ENCODE results near the gene INTS7.
"Not testable (repeated sequence)": the region's sequence is repeated elsewhere in the genome, so short reads cannot be mapped to it uniquely, and the experiment has no call there.

Gene INTS7

DNA sequence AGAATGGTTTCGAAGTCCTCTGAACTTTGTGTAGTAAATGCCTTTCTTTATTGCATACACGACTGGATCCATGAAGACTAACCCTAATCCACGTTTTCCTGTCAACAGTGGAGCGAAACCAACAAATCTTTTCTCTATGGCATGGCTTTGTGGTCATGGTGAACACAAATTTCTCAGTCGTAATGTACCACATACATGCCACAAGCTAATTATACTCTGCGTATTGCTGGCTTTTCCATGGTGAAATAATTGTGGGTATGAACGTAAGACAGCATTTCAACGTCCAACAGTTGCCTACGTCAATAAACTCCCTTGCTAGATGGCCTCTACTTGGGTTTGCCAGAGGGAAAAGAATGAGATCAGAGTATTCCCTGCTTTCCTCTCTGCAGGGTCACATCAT lies 27.5 kb downstream of the INTS7 start:
- H3K4me3 ChIP-seq (ENCODE audit: low read length) = no peak overlapping the region
- no peaks in the 10 kb centered on the region for H3K9me3 ChIP-seq (ENCODE audit: insufficient read depth, low read depth, low read length)
- no peak overlapping the region for H3K9ac ChIP-seq (ENCODE audit: low read depth, low read length)
- H3K27ac ChIP-seq (ENCODE audit: low read length) = no peak overlapping the region
- H3K27me3 ChIP-seq (ENCODE audit: insufficient read depth, low read length) = no peaks in the 10 kb centered on the region
- H3K4me1 ChIP-seq (ENCODE audit: insufficient read depth, low read length) = peaks cover 5% of the 10 kb centered on the region; the same call in 1 of the 2 replicates
- peaks cover 51% of the 10 kb centered on the region for H3K36me3 ChIP-seq (ENCODE audit: insufficient read depth, low read depth, low read length)

DNA sequence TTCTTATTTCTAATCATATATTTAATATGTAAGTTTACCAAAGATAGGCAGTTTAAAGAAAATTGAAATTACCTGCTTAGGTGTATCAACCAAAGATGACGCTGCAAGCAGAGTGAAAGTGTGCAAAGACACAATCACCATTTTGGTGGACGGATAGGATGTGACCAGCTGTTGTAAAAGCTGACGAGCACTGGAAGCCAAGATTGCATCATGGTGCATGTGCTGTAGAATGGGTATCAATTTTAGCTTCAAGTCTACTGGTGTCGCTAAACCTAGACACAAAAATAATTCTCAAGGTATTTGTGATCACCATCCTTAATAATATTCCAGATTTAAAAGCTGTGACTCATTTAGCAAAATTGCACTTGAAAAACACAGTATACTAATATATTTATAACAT lies 28.2 kb downstream of the INTS7 start:
- Histone ChIP-seq H3K9ac (ENCODE audit: low read depth, low read length) (no peak overlapping the region), H3K4me1 (ENCODE audit: insufficient read depth, low read length) (peaks cover 9% of the 10 kb centered on the region; the same call in 1 of the 2 replicates), H3K36me3 (ENCODE audit: insufficient read depth, low read depth, low read length) (peaks cover 51% of the 10 kb centered on the region), H3K27ac (ENCODE audit: low read length) (no peak overlapping the region), H3K9me3 (ENCODE audit: insufficient read depth, low read depth, low read length) (no peaks in the 10 kb centered on the region), H3K4me3 (ENCODE audit: low read length) (no peak overlapping the region), H3K27me3 (ENCODE audit: insufficient read depth, low read length) (no peaks in the 10 kb centered on the region)

DNA sequence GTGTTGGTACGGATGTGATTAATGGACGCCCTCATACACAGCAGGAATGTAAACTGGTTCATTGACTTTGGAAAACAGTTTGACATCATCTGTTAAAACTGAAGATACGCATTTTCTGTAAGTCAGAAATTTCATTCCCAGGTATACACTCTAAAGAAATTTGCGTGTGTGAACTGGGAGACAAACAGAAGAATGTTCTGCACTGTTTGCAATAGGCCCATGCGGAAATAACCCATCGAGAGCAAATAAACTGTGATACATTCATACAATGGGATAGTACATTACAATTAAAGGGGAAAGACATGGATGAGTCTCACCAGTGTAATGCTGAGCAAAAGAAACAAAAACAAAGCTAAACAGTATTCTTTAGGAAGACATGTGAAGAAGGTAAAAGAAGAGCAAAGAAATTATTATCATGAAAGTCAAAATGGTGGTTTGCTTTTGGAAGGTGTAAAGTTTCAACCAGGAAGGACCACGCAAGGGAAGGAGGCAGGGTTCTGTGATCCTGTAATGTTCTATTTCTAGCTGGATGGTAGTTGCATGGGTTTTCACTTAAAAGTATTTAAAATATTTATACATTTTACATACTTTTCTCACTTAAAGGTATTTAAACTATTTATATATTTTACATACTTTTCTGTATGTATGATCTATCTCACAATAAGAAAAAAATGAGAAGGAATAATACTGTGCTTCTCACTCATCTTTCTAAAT lies 30.3 kb downstream of the INTS7 start:
- H3K36me3 ChIP-seq (ENCODE audit: insufficient read depth, low read depth, low read length) = peaks cover 41% of the 10 kb centered on the region
- no peaks in the 10 kb centered on the region for H3K9me3 ChIP-seq (ENCODE audit: insufficient read depth, low read depth, low read length)
- peaks cover 9% of the 10 kb centered on the region; the same call in 1 of the 2 replicates for H3K4me1 ChIP-seq (ENCODE audit: insufficient read depth, low read length)
- H3K27ac ChIP-seq (ENCODE audit: low read length) = no peak overlapping the region
- no peaks in the 10 kb centered on the region for H3K27me3 ChIP-seq (ENCODE audit: insufficient read depth, low read length)
- no peak overlapping the region for H3K9ac ChIP-seq (ENCODE audit: low read depth, low read length)
- no peak overlapping the region for H3K4me3 ChIP-seq (ENCODE audit: low read length)

DNA sequence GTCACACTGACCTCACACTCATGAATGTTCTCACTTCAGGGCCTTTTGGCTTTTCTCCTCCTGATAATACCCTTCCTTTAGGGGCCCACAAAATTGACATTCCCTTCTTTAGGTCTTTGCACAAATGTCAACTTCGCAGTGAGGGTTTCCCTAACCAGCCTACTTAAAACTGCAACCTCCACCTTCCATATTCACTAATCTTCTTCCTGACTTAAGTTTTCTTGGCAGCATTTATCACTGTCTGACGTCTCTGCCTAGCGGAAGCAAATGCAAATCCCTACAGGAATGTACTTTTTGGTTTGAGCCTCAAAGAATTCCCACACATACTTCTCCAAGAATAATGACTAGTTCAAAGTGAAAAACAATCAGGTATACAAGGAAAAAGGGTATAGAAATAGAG lies 32.8 kb downstream of the INTS7 start:
- Histone ChIP-seq H3K27me3 (ENCODE audit: insufficient read depth, low read length) (no peaks in the 10 kb centered on the region), H3K27ac (ENCODE audit: low read length) (peak overlapping the region; percentile 38), H3K4me3 (ENCODE audit: low read length) (no peak overlapping the region), H3K9ac (ENCODE audit: low read depth, low read length) (no peak overlapping the region), H3K36me3 (ENCODE audit: insufficient read depth, low read depth, low read length) (peaks cover 30% of the 10 kb centered on the region), H3K9me3 (ENCODE audit: insufficient read depth, low read depth, low read length) (no peaks in the 10 kb centered on the region), H3K4me1 (ENCODE audit: insufficient read depth, low read length) (peaks cover 9% of the 10 kb centered on the region; the same call in 1 of the 2 replicates)

DNA sequence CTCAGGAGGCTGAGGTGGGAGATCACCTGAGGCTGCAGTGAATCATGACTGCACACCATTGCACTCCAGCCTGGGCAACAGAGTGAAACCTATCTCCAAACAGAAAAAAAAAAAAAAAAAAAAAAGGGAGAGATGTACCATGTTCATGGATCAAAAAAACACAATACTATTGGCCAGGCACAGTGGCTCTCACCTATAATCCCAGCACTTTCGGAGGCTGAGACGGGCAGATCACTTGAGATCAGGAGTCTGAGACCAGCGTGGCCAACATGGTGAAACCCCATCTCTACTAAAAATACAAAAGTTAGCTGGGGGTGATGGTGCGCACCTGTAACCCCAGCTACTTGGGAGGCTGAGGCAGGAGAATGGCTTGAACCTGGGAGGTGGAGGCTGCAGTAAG lies 37.9 kb downstream of the INTS7 start:
- peaks cover 16% of the 10 kb centered on the region for H3K36me3 ChIP-seq (ENCODE audit: insufficient read depth, low read depth, low read length)
- H3K9ac ChIP-seq (ENCODE audit: low read depth, low read length); H3K4me3 ChIP-seq (ENCODE audit: low read length); H3K4me1 ChIP-seq (ENCODE audit: insufficient read depth, low read length); H3K27me3 ChIP-seq (ENCODE audit: insufficient read depth, low read length); H3K9me3 ChIP-seq (ENCODE audit: insufficient read depth, low read depth, low read length); H3K27ac ChIP-seq (ENCODE audit: low read length): not testable (repeated sequence)

DNA sequence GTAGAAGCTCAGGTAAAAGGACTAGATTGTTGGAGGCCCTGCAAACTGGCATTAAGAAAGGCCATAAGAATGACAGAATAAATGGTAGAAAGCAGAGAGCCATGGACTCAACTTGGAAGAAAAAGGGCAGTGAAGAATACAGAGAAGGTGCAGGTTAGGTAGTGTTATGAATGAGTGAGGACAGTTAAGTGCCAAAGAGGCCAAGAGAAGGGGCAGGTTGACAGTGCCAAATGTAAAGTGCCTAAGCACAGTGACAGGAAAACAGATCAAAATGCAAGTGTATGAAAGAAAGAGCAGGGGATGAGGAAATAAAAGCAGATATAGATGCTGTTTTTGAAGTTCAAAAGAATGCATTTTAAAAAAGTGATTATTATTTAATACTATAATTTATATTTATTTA lies 43.7 kb downstream of the INTS7 start:
- H3K36me3 ChIP-seq (ENCODE audit: insufficient read depth, low read depth, low read length) = peaks cover 13% of the 10 kb centered on the region; the same call in 1 of the 2 replicates
- H3K9ac ChIP-seq (ENCODE audit: low read depth, low read length) = no peak overlapping the region
- no peaks in the 10 kb centered on the region for H3K27me3 ChIP-seq (ENCODE audit: insufficient read depth, low read length)
- H3K9me3 ChIP-seq (ENCODE audit: insufficient read depth, low read depth, low read length) = no peaks in the 10 kb centered on the region
- no peak overlapping the region for H3K4me3 ChIP-seq (ENCODE audit: low read length)
- no peak overlapping the region for H3K27ac ChIP-seq (ENCODE audit: low read length)
- H3K4me1 ChIP-seq (ENCODE audit: insufficient read depth, low read length) = peaks cover 3% of the 10 kb centered on the region; the same call in 1 of the 2 replicates

DNA sequence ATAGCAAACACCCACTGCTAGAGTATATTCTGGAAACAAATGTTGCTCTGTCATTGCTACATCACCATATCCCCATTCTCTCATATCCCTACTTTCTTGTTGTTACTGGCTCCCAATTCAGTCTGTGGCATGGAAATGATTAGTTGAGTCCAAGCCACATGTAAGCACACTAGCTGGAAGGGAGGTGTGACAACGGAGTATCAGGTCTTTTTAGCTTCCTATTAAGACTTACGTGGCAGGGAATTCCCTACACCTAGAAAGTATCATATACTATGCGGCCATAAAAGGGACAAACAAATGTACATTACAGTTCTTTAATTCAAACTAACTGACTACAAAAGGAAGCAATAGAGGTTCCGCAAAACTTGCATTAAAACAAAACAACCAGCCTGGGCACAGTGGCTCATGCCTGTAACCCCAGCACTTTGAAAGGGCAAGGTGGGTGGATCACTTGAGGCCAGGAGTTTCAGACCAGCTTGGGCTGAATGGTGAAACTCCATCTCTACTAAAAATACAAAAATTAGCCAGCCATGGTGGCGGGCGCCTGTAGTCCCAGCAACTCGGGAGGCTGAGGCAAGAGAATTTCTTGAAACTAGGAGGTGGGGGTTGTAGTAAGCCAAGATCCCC lies 48.6 kb downstream of the INTS7 start:
- peaks cover 40% of the 10 kb centered on the region for H3K36me3 ChIP-seq (ENCODE audit: insufficient read depth, low read depth, low read length)
- no peak overlapping the region for H3K27ac ChIP-seq (ENCODE audit: low read length)
- H3K9me3 ChIP-seq (ENCODE audit: insufficient read depth, low read depth, low read length) = no peaks in the 10 kb centered on the region
- H3K27me3 ChIP-seq (ENCODE audit: insufficient read depth, low read length) = no peaks in the 10 kb centered on the region
- no peak overlapping the region for H3K9ac ChIP-seq (ENCODE audit: low read depth, low read length)
- H3K4me3 ChIP-seq (ENCODE audit: low read length) = no peak overlapping the region
- no peaks in the 10 kb centered on the region for H3K4me1 ChIP-seq (ENCODE audit: insufficient read depth, low read length)

DNA sequence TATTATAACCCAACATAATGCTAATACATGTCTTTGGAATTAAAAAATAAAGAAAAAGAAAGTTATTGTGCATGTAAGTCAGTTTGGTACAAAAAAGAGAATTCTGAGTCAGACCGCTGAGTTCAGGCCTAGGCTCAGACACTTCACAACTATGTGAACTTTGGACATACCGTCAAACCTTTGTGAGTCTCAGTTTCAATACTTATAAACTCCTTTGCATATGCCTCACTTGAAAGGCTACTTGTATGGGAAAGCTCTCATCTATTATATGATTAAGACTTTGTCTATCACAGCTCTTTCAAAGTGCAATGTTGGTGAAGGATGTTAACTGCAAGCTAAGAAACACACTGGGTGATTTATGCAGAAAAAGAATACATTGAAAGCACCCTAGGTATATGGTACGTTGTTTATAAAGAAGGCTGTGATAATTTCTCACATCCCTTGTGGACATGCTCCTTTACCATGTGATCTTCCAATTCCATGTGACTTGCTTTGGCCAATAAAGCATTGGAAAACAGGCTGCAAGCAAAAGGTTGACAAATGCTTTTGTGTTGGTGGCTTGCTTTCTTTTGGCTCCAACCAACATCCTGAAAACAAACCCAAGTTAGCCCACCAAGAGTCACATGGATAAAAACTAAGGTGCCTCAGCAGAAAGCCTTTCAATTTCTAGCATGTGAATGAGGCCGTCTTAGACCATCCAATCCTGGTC lies 49.6 kb downstream of the INTS7 start:
- Histone ChIP-seq H3K9ac (ENCODE audit: low read depth, low read length) (no peak overlapping the region), H3K4me3 (ENCODE audit: low read length) (no peak overlapping the region), H3K27ac (ENCODE audit: low read length) (no peak overlapping the region), H3K36me3 (ENCODE audit: insufficient read depth, low read depth, low read length) (peaks cover 46% of the 10 kb centered on the region), H3K4me1 (ENCODE audit: insufficient read depth, low read length) (no peaks in the 10 kb centered on the region), H3K27me3 (ENCODE audit: insufficient read depth, low read length) (no peaks in the 10 kb centered on the region), H3K9me3 (ENCODE audit: insufficient read depth, low read depth, low read length) (no peaks in the 10 kb centered on the region)

DNA sequence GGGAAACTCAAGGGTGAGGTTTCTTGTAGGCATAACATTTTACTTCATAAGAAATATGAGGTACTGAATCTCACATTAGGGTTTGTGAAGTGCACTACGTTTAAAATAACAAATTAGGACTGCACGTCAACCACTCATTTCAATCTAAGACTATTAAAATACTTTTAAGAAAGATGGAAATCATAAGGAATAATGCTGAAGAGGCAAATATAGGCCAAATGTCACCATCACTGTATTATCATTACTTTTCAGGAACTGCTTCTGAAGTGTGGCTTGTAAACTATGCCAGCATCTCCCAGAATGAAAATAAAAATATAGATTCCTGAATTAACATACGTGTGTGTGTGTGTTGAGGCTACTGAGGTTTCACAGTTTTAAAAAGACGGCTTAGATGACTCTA lies 56.8 kb downstream of the INTS7 start:
- peaks cover 6% of the 10 kb centered on the region for H3K4me1 ChIP-seq (ENCODE audit: insufficient read depth, low read length)
- no peak overlapping the region for H3K9ac ChIP-seq (ENCODE audit: low read depth, low read length)
- no peak overlapping the region for H3K4me3 ChIP-seq (ENCODE audit: low read length)
- no peaks in the 10 kb centered on the region for H3K27me3 ChIP-seq (ENCODE audit: insufficient read depth, low read length)
- no peak overlapping the region for H3K27ac ChIP-seq (ENCODE audit: low read length)
- peaks cover 76% of the 10 kb centered on the region for H3K36me3 ChIP-seq (ENCODE audit: insufficient read depth, low read depth, low read length)
- H3K9me3 ChIP-seq (ENCODE audit: insufficient read depth, low read depth, low read length) = no peaks in the 10 kb centered on the region

DNA sequence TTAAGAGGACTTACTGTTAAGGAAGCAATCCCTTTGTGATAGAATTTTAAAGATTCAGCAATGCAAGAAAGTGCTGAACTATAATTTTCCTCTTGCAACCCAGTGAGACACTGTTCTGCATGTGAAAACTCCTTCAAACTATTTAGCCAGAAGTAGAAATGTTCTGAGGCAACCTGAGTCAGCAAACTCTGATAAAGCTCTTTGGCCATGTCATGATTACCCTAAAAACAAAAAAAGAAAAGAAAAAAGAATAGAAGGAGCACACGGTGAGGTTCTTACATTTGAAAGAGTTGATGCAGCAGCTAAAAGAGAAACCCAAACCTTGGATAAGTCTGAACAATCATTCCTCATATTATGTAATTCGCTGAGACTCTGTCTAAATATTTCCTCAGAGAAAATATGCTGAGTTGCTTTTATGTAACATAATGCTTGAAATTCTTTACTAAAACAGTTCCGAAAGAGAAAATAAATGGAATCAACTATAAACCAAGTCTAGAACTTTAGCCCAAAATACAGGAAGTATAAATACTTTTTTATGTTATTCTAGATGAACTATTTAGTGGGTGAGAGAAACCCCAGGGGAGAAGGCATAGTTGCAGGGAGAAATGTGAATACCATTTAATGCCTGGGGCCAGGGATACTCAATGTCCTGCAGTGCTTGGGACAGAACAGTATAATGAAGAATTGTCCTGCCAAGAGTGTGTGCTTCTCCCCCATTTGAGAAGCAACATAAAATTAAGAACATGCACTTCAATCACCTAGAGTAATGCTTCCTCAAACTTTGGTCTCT lies 60.0 kb downstream of the INTS7 start:
- peaks cover 60% of the 10 kb centered on the region for H3K36me3 ChIP-seq (ENCODE audit: insufficient read depth, low read depth, low read length)
- H3K27ac ChIP-seq (ENCODE audit: low read length) = no peak overlapping the region

DNA sequence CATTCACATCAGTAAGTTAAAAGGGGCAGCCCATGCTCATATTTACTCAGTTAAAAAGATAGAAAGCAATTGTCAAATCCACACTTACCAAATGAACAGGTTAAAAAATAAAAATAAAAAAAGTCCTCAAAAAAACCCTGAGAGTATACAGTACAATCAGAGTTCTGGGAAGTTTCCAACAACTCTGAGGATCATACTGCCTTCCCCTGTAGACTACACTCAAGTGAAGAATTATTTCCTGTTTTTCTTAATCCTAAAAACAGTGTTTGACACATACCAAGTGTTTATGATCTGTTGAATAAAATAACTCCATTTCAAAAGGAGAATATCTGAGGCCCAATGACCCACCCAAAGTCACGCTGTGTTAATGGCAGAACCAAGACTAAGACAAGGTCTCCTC lies 61.8 kb downstream of the INTS7 start:
- no peak overlapping the region for H3K27ac ChIP-seq (ENCODE audit: low read length)
- H3K9me3 ChIP-seq (ENCODE audit: insufficient read depth, low read depth, low read length) = no peaks in the 10 kb centered on the region
- peaks cover 46% of the 10 kb centered on the region for H3K36me3 ChIP-seq (ENCODE audit: insufficient read depth, low read depth, low read length)
- H3K4me3 ChIP-seq (ENCODE audit: low read length) = no peak overlapping the region
- no peaks in the 10 kb centered on the region for H3K27me3 ChIP-seq (ENCODE audit: insufficient read depth, low read length)
- H3K9ac ChIP-seq (ENCODE audit: low read depth, low read length) = no peak overlapping the region
- H3K4me1 ChIP-seq (ENCODE audit: insufficient read depth, low read length) = peaks cover 6% of the 10 kb centered on the region

More for the DNA sequence above, 60.0 kb downstream of the INTS7 start:
- H3K4me1 ChIP-seq (ENCODE audit: insufficient read depth, low read length) = peaks cover 6% of the 10 kb centered on the region
- H3K4me3 ChIP-seq (ENCODE audit: low read length) = no peak overlapping the region
- H3K9me3 ChIP-seq (ENCODE audit: insufficient read depth, low read depth, low read length) = no peaks in the 10 kb centered on the region
- no peak overlapping the region for H3K9ac ChIP-seq (ENCODE audit: low read depth, low read length)
- no peaks in the 10 kb centered on the region for H3K27me3 ChIP-seq (ENCODE audit: insufficient read depth, low read length)

Data from iPS-20b (cell line).